Prostate gland (tissue), 2 donors: ENCODE results near the gene PALLD.

Source experiments
- CTCF ChIP-seq, 4 experiments: fragments of 200-600 bp in 2 of 4; fragments of 450-650 bp in 2 of 4; sonication (generic) in 2 of 4; IDR thresholded peaks; 1 replicate in 3 of 4; 2 replicates in 1 of 4; pipeline ENCODE4 v1.5.1; 2016 to 2019; ENCODE audit warnings: antibody characterized with exemption in 4 of 4, mild to moderate bottlenecking in 2 of 4, moderate library complexity in 2 of 4
- POLR2AphosphoS5 ChIP-seq: sonication (generic); formaldehyde crosslinking; IDR thresholded peaks from one replicate; pipeline ENCODE4 v1.6.1; 2017; ENCODE audit warnings: antibody characterized with exemption

GRCh38 chr4:168757500-168757899, 260.6 kb downstream of the PALLD start:
- no peak for TF ChIP-seq CTCF (IDR thresholded peaks at IDR 0.05)
- TF ChIP-seq POLR2AphosphoS5, result no peak
